ENCODE results near the gene CA10. TPM values are rescaled to one million over a fixed set of nuclear protein-coding genes. Genes with fewer than 3 reads are reported as not detected.
A peak's percentile ranks its signal among the peaks of the same experiment; 100 is the strongest.

CA10 gene
- total RNA-seq, 1 experiment from 2014 or later = 0.46 TPM

- Mint-ChIP-seq H3K27ac (peak overlapping the region in 1 of 3 experiments; percentile 92; a peak in 2 of 7 replicates), H3K4me3 (no peak overlapping the region), H3K27me3 (ENCODE audit: low read depth) (no peaks in the 10 kb centered on the region), H3K9me3 (peaks cover 4 to 7% of the 10 kb centered on the region in 2 experiments; a peak in 4 of 5 replicates), H3K36me3 (ENCODE audit: insufficient read depth in 1 of 3, low read depth in 3 of 3) (peaks cover 0 to 3% (median 2%) of the 10 kb centered on the region in 3 experiments; a peak in 3 of 7 replicates), H3K4me1 (peaks cover 22 to 29% of the 10 kb centered on the region in 2 experiments)
- H3K9me3 ChIP-seq (ENCODE audit: control insufficient read depth, low read depth, low read length) = no peaks in the 10 kb centered on the region
- no CpG with 5 or more reads among the region's 6 CpGs for WGBS (ENCODE audit: extremely low coverage, insufficient read length, low lambda C conversion rate)
- no peak overlapping the region for H4K8ac ChIP-seq (replicated peaks; ENCODE audit: insufficient read length, low read depth, low read length)
- H2BK120ac ChIP-seq (ENCODE audit: low read depth, low read length, poor library complexity, severe bottlenecking) = no peak overlapping the region
- H3K23ac ChIP-seq (ENCODE audit: insufficient read length, low read depth, low read length) = no peak overlapping the region
- no peaks in the 10 kb centered on the region for H3K23me2 ChIP-seq (ENCODE audit: insufficient read length, low read depth, low read length, poor library complexity, severe bottlenecking)
- H3K27ac ChIP-seq (ENCODE audit: insufficient read length, low read depth, low read length) = no peak overlapping the region
- no peak overlapping the region for H4K91ac ChIP-seq (ENCODE audit: insufficient read length, low read depth, low read length)
- no peak overlapping the region for H3K4me2 ChIP-seq (ENCODE audit: insufficient read depth, insufficient read length, low read length)
- H2AFZ ChIP-seq (ENCODE audit: low read length) = no peak overlapping the region
- H2BK15ac ChIP-seq (ENCODE audit: low read depth, low read length) = no peak overlapping the region
- no peak overlapping the region for H4K5ac ChIP-seq (ENCODE audit: insufficient read length, low read depth, low read length)
- H3K9ac ChIP-seq (ENCODE audit: extremely low read depth, insufficient read length, low read length) = no peak overlapping the region
- 0 out of 2 replicates have a peak, but pooled peaks cover 4% of the 10 kb centered on the region for H3K4me1 ChIP-seq (ENCODE audit: insufficient read depth, low read length)
- no peak overlapping the region for H2BK5ac ChIP-seq (ENCODE audit: insufficient read length, low read length)
- no peak for TF ChIP-seq CTCF (conservative IDR thresholded peaks at IDR 0.05)
- no peak overlapping the region for H3K14ac ChIP-seq (ENCODE audit: insufficient read depth, low read length)
- no peak overlapping the region for H3T11ph ChIP-seq (ENCODE audit: low read length)
- no peaks in the 10 kb centered on the region for H3K79me1 ChIP-seq (ENCODE audit: insufficient read depth, low read depth, low read length, poor library complexity, severe bottlenecking)
- H3K4ac ChIP-seq (ENCODE audit: low read depth, low read length) = no peak overlapping the region
- H3K27me3 ChIP-seq (ENCODE audit: insufficient read depth, low read length) = no peaks in the 10 kb centered on the region
- H2BK20ac ChIP-seq (ENCODE audit: low read depth, low read length, poor library complexity, severe bottlenecking) = peak overlapping the region; percentile 7
- no peaks in the 10 kb centered on the region for H3K79me2 ChIP-seq (ENCODE audit: insufficient read depth, low read length)
- no peak overlapping the region for H3K18ac ChIP-seq (ENCODE audit: insufficient read length, low read depth, low read length)
- no peak overlapping the region for H2BK12ac ChIP-seq (ENCODE audit: insufficient read length, low read depth, low read length)
- DNase-seq = no peak
- no peak overlapping the region for H3K56ac ChIP-seq (ENCODE audit: insufficient read length, low read depth, low read length)
- H2AK5ac ChIP-seq (ENCODE audit: insufficient read length, low read length) = no peak overlapping the region
- H4K20me1 ChIP-seq (ENCODE audit: control insufficient read depth, insufficient read depth, insufficient read length) = no peaks in the 10 kb centered on the region
Observed at GRCh38 chr17:51733166-51733565, 425.3 kb downstream of the CA10 start.

Data from H9 (cell line).